HepG2 (cell line): ENCODE data around the gene ZFP62. TPM values are rescaled to one million over a fixed set of nuclear protein-coding genes. Genes with fewer than 3 reads are reported as not detected.

Experiments used
- ATAC-seq: fragments of 200-7000 bp; cut with Tn5 transposase; 3 replicates; pipeline ENCODE4 v1.9.1; 2020; ENCODE audit warnings: mild to moderate bottlenecking, moderate library complexity
- BruUV-seq: library from RNA; stranded (reverse); fragments of 400-500 nt; replicated peaks from 2 replicates; lab custom pipeline; 2021; lab: Mats Ljungman, UMichigan
- CTCF ChIA-PET: fragments of 300-600 bp; formaldehyde crosslinking; extraction: SDS; loops from one replicate; lab custom pipeline; 2021; ENCODE audit warnings: low total read pairs, inconsistent platforms, low intra/inter-chr PET ratio; lab: Yijun Ruan, JAX
- POLR2A ChIA-PET: fragments of 350-600 bp; sonication (Branson Sonifier 250); formaldehyde crosslinking; loops from one replicate; lab custom pipeline; 2020; ENCODE audit warnings: antibody characterized with exemption, inconsistent platforms; lab: Yijun Ruan, JAX
- DNase-seq: peaks from one replicate; pipeline ENCODE4 v3.0.0-alpha.2; 2015; ENCODE audit warnings: low spot score
- FAIRE-seq: peaks from 3 replicates; lab custom pipeline; 2011; peaks lifted over from hg19 to GRCh38; lab: Jason Lieb, UNC
- H2AFZ ChIP-seq: one replicate; pipeline ENCODE4 v1.6.1; 2011; ENCODE audit warnings: low read length, inconsistent platforms
- H3K27ac ChIP-seq: fragments of 300-600 bp; 3 replicates; pipeline ENCODE4 v1.8.0; 2011; ENCODE audit warnings: mixed run types, mild to moderate bottlenecking, mixed read lengths, low read length, inconsistent platforms; ENCODE audit not compliant: insufficient read depth; ENCODE audit errors: extremely low read length
- H3K27me3 ChIP-seq, 2 experiments: fragments of 200-600 bp in 1 of 2; 2 replicates in 1 of 2; 3 replicates in 1 of 2; pipeline versions ENCODE4 v1.6.0 to v1.8.0; 2011; ENCODE audit warnings: low read length in 2 of 2, mild to moderate bottlenecking in 2 of 2, moderate library complexity in 2 of 2, inconsistent platforms in 1 of 2; ENCODE audit not compliant: insufficient read depth in 2 of 2, control insufficient read depth in 1 of 2
- H3K36me3 ChIP-seq, 2 experiments: fragments of 200-600 bp in 1 of 2; replicated peaks in 1 of 2; 2 replicates in 1 of 2; 3 replicates in 1 of 2; pipeline versions ENCODE4 v1.5.1 to v1.8.0; 2011; ENCODE audit warnings: low read length in 2 of 2, inconsistent platforms in 1 of 2; ENCODE audit not compliant: insufficient read depth in 2 of 2, control insufficient read depth in 1 of 2
- H3K4me1 ChIP-seq: 2 replicates; pipeline ENCODE4 v1.5.1; 2012; ENCODE audit warnings: low read length, inconsistent platforms; ENCODE audit not compliant: insufficient read depth
- H3K4me2 ChIP-seq: 2 replicates; pipeline ENCODE4 v1.6.0; 2011; ENCODE audit warnings: low read depth, low read length, inconsistent platforms
- H3K4me3 ChIP-seq, 3 experiments: fragments of 200-600 bp in 1 of 3; sonication (generic), shearing (Covaris generic) in 1 of 3; replicated peaks in 1 of 3; 2 replicates each; pipeline ENCODE4 v1.5.1; 2011 to 2016; ENCODE audit warnings: low read length in 3 of 3, inconsistent platforms in 2 of 3, low read depth in 2 of 3, mild to moderate bottlenecking in 2 of 3, control low read depth in 1 of 3, mixed read lengths in 1 of 3; ENCODE audit not compliant: insufficient read depth in 1 of 3
- H3K79me2 ChIP-seq: one replicate; pipeline ENCODE4 v1.6.1; 2011; ENCODE audit warnings: low read length, inconsistent platforms; ENCODE audit not compliant: insufficient read depth
- H3K9ac ChIP-seq: 2 replicates; pipeline ENCODE4 v1.6.0; 2011; ENCODE audit warnings: mild to moderate bottlenecking, low read depth, low read length, inconsistent platforms; ENCODE audit not compliant: insufficient read depth
- H3K9me3 ChIP-seq: 2 replicates; pipeline ENCODE4 v1.5.1; 2012; ENCODE audit warnings: mild to moderate bottlenecking, low read length
- H4K20me1 ChIP-seq: 2 replicates; pipeline ENCODE4 v1.6.0; 2011; ENCODE audit warnings: inconsistent platforms, mild to moderate bottlenecking, low read length, moderate library complexity; ENCODE audit not compliant: insufficient read depth
- CEBPB ChIP-seq: IDR thresholded peaks from 2 replicates; pipeline ENCODE4 v1.6.1; 2011; ENCODE audit warnings: low read depth, low read length, improper control_type of control experiment, borderline replicate concordance
- DDIT3 ChIP-seq: sonication (generic); formaldehyde crosslinking; IDR thresholded peaks from 2 replicates; pipeline ENCODE4 v1.4.0; 2020; ENCODE audit warnings: mild to moderate bottlenecking, missing genetic modification reagents
- E2F1 ChIP-seq: sonication (generic); formaldehyde crosslinking; IDR thresholded peaks from 2 replicates; pipeline ENCODE4 v1.5.0; 2020; ENCODE audit warnings: missing genetic modification reagents
- ELF1 ChIP-seq: sonication (generic); formaldehyde crosslinking; IDR thresholded peaks from 2 replicates; pipeline ENCODE4 v1.4.0; 2020; ENCODE audit warnings: missing genetic modification reagents
- FOSL2 ChIP-seq: sonication (generic); formaldehyde crosslinking; IDR thresholded peaks from 2 replicates; pipeline ENCODE4 v1.4.0; 2020; ENCODE audit warnings: missing genetic modification reagents
- FOXP1 ChIP-seq, 2 experiments: fragments of 450-650 bp in 1 of 2; IDR thresholded peaks; 2 replicates each; pipeline ENCODE4 v1.6.1; 2017 to 2018; ENCODE audit warnings: antibody characterized with exemption in 1 of 2
- HDAC2 ChIP-seq: sonication (generic); formaldehyde crosslinking; IDR thresholded peaks from 2 replicates; pipeline ENCODE4 v1.4.0; 2020; ENCODE audit warnings: missing genetic modification reagents
- JUN ChIP-seq: sonication (generic); formaldehyde crosslinking; IDR thresholded peaks from 2 replicates; pipeline ENCODE4 v1.4.0; 2020; ENCODE audit warnings: mild to moderate bottlenecking, missing genetic modification reagents
- MTA3 ChIP-seq: sonication (generic); formaldehyde crosslinking; IDR thresholded peaks from 2 replicates; pipeline ENCODE4 v1.4.0; 2020; ENCODE audit warnings: missing genetic modification reagents
- NR2F6 ChIP-seq, 2 experiments: IDR thresholded peaks; 2 replicates each; pipeline ENCODE4 v1.6.1; 2016; ENCODE audit warnings: antibody characterized with exemption in 1 of 2, mild to moderate bottlenecking in 1 of 2
- PHF8 ChIP-seq: sonication (generic); formaldehyde crosslinking; IDR thresholded peaks from 2 replicates; pipeline ENCODE4 v1.5.0; 2020; ENCODE audit warnings: missing genetic modification reagents
- REL ChIP-seq: sonication (generic); formaldehyde crosslinking; conservative IDR thresholded peaks from 2 replicates; pipeline ENCODE4 v1.8.0; 2022; ENCODE audit warnings: mild to moderate bottlenecking, missing genetic modification reagents, moderate library complexity
- TGIF2 ChIP-seq: IDR thresholded peaks from 2 replicates; pipeline ENCODE4 v1.6.1; 2016; ENCODE audit warnings: control low read depth, missing compliant biosample characterization
- USF2 ChIP-seq, 2 experiments: sonication (generic) in 1 of 2; formaldehyde crosslinking in 1 of 2; IDR thresholded peaks; 2 replicates each; pipeline versions ENCODE4 v1.5.1 to v1.6.1; 2011 to 2020; ENCODE audit warnings: borderline replicate concordance in 1 of 2, low read depth in 1 of 2, low read length in 1 of 2, mild to moderate bottlenecking in 1 of 2, missing genetic modification reagents in 1 of 2, moderate library complexity in 1 of 2
- ZNF446 ChIP-seq: sonication (generic); formaldehyde crosslinking; IDR thresholded peaks from 2 replicates; pipeline ENCODE4 v1.5.0; 2020; ENCODE audit warnings: mild to moderate bottlenecking, missing genetic modification reagents
- ZNF619 ChIP-seq: sonication (generic); formaldehyde crosslinking; IDR thresholded peaks from 2 replicates; pipeline ENCODE4 v1.4.0; 2020; ENCODE audit warnings: mild to moderate bottlenecking, missing genetic modification reagents
- ZNF704 ChIP-seq: sonication (generic); formaldehyde crosslinking; IDR thresholded peaks from 2 replicates; pipeline ENCODE4 v1.8.1; 2023; ENCODE audit warnings: mild to moderate bottlenecking, inconsistent platforms, moderate library complexity, missing genetic modification reagents, borderline replicate concordance
- ZSCAN25 ChIP-seq: sonication (generic); formaldehyde crosslinking; IDR thresholded peaks from 2 replicates; pipeline ENCODE4 v1.8.0; 2022; ENCODE audit warnings: mild to moderate bottlenecking, missing genetic modification reagents
- WGBS: methylation state at CpG from one replicate; pipeline ENCODE4 v1.1.6; 2017; ENCODE audit warnings: low lambda C conversion rate; 5-methylcytosine and 5-hydroxymethylcytosine counted together
- in situ Hi-C: cut with HindIII; loops from 2 replicates; pipeline ENCODE4 v1.10.0; 2017; ENCODE audit warnings: low pct_unique_long_range_greater_than_20kb; ENCODE audit not compliant: extremely low pct_ligation_motif_present
- intact Hi-C: fragments of 100-400 bp; cut with micrococcal nuclease; formaldehyde crosslinking; loops from one replicate; pipeline ENCODE4 v1.10.0; 2022; ENCODE audit not compliant: unreplicated experiment
- polyA plus RNA-seq, 8 experiments: library from polyadenylated mRNA; depleted of rRNA in 3 of 8; stranded (reverse) in 7 of 8; unstranded in 1 of 8; fragments of >200 nt; fragmentation: Illumina TruSeq in 4 of 8; extraction: Trizol in 4 of 8; gene quantifications; 2 replicates each; pipeline versions ENCODE4 v1.2.1 to v1.2.3, GENCODE V29; 2011 to 2016; ENCODE audit warnings: low read depth in 4 of 8, missing spikeins in 1 of 8, mixed read lengths in 1 of 8; ENCODE audit not compliant: insufficient read depth in 1 of 8
- total RNA-seq, 5 experiments: library from RNA; depleted of rRNA; stranded (reverse); fragments of >200 nt; fragmentation: Illumina TruSeq; extraction: Trizol; gene quantifications; 2 replicates each; pipeline ENCODE4 v1.2.3, GENCODE V29; 2016; ENCODE audit warnings: low read depth in 1 of 5

Gene ZFP62
- total and polyA plus RNA-seq, 2 of the 13 experiments (the other 11 are each of a cell fraction or from before 2014, with no cell fraction given), result 8.2 to 19.4 TPM

- ChIA-PET POLR2A (interaction anchor here (1.0 to 3.3 kb wide), 11 partner anchors 9 to 382 kb away, joined by 3 to 22 read pairs (median 5); partner anchors contain the start of genes MGAT1 and ZFP62), CTCF (no interaction called here)
- no peak overlapping the region for H2AFZ ChIP-seq
- peak overlapping the region; percentile 72 to 85 (median 79) for H3K4me3 ChIP-seq
- peaks cover 56% of the 10 kb centered on the region for H3K4me1 ChIP-seq
- no peaks in the 10 kb centered on the region for H3K9me3 ChIP-seq
- H3K9ac ChIP-seq, result peak overlapping the region; percentile 89
- H3K27me3 ChIP-seq, result no peaks in the 10 kb centered on the region; a peak in 1 of 5 replicates
- peak; percentile 85 for FAIRE-seq
- peaks cover 0 to 3% of the 10 kb centered on the region in 2 experiments; a peak in 1 of 5 replicates for H3K36me3 ChIP-seq
- DNase-seq, result peak; percentile 89
- 2% methylated on average over 30 of the region's 40 CpGs for WGBS
- no TSS peak for BruUV-seq
- intact Hi-C loops, result loop anchor here (5.0 kb wide), 1 partner anchor 53 kb away; the partner anchor contains the start of gene ZFP62
- ATAC-seq, result peak; percentile 78
- H3K79me2 ChIP-seq, result peaks cover 45% of the 10 kb centered on the region
- H3K4me2 ChIP-seq, result peak overlapping the region; percentile 89
- in situ Hi-C loops, result no loop called here
- peaks cover 22% of the 10 kb centered on the region for H4K20me1 ChIP-seq
- H3K27ac ChIP-seq, result peak overlapping the region; percentile 100
- TF ChIP-seq USF2 (IDR thresholded peaks at IDR 0.05; ENCODE audit: low read depth, low read length), result 0 out of 2 replicates have a peak, but pooled peaks have one; percentile 9
- TF ChIP-seq USF2 (CRISPR knock-in tag; IDR thresholded peaks at IDR 0.05; ENCODE audit: borderline replicate concordance), result no peak; the same call in 1 of the 2 replicates
- peak; percentile 17; the same call in 1 of the 2 replicates for TF ChIP-seq HDAC2 (CRISPR knock-in tag)
- 0 out of 2 replicates have a peak, but pooled peaks have one; percentile 73 for TF ChIP-seq ZNF446 (CRISPR knock-in tag)
- no peak for TF ChIP-seq ZNF619
- TF ChIP-seq NR2F6 (IDR thresholded peaks at IDR 0.05), result peak; percentile 47
- peak; percentile 60; the same call in 1 of the 2 replicates for TF ChIP-seq NR2F6 (CRISPR knock-in tag; IDR thresholded peaks at IDR 0.05)
- TF ChIP-seq JUN (CRISPR knock-in tag), result no peak
- TF ChIP-seq FOSL2 (CRISPR knock-in tag), result 0 out of 2 replicates have a peak, but pooled peaks have one; percentile 6
- TF ChIP-seq CEBPB, result no peak
- 0 out of 2 replicates have a peak, but pooled peaks have one; percentile 9 for TF ChIP-seq ZNF704 (CRISPR knock-in tag)
- TF ChIP-seq MTA3 (CRISPR knock-in tag), result no peak
- TF ChIP-seq FOXP1 (IDR thresholded peaks at IDR 0.05), result peak; percentile 55; the same call in 1 of the 2 replicates
- peak; percentile 89 for TF ChIP-seq FOXP1 (CRISPR knock-in tag; IDR thresholded peaks at IDR 0.05)
- no peak for TF ChIP-seq DDIT3 (CRISPR knock-in tag)
- TF ChIP-seq E2F1 (CRISPR knock-in tag), result no peak
- peak; percentile 69; the same call in 1 of the 2 replicates for TF ChIP-seq PHF8 (CRISPR knock-in tag)
- no peak for TF ChIP-seq REL (CRISPR knock-in tag)
- peak; percentile 27; the same call in 1 of the 2 replicates for TF ChIP-seq ELF1 (CRISPR knock-in tag)
- no peak for TF ChIP-seq ZSCAN25 (CRISPR knock-in tag)
- peak; percentile 84; the same call in 1 of the 2 replicates for TF ChIP-seq TGIF2
These were observed 51.5 kb downstream of the ZFP62 start for GRCh38 chr5:180809403-180810209.
